Thyroid gland (tissue), 4 donors: Measurements from ENCODE around the gene CENPL.

Experiments used
- CTCF ChIP-seq, 6 experiments: fragments of 200-600 bp in 3 of 6; fragments of 450-650 bp in 3 of 6; sonication (generic) in 3 of 6; IDR thresholded peaks; one replicate each; pipeline ENCODE4 v1.5.1; 2016 to 2019; ENCODE audit warnings: antibody characterized with exemption in 6 of 6, mild to moderate bottlenecking in 2 of 6, inconsistent platforms in 1 of 6, moderate library complexity in 1 of 6
- POLR2A ChIP-seq, 2 donors: fragments of 450-650 bp; IDR thresholded peaks; one replicate each; pipeline ENCODE4 v1.6.1; 2017; ENCODE audit warnings: antibody characterized with exemption in 2 of 2, mild to moderate bottlenecking in 2 of 2, moderate library complexity in 1 of 2

- TF ChIP-seq POLR2A (IDR thresholded peaks at IDR 0.05) (no peak), CTCF (IDR thresholded peaks at IDR 0.05) (no peak)
Measured at GRCh38 chr1:173865468-173866164, 40.9 kb upstream of the CENPL start.
